T-helper 9 cell (primary cell): Measurements from ENCODE around the gene TMC8.

ENCODE experiments used
- DNase-seq: peaks from one replicate; pipeline ENCODE4 v3.0.0-alpha.2; 2020

The TMC8 gene

DNA sequence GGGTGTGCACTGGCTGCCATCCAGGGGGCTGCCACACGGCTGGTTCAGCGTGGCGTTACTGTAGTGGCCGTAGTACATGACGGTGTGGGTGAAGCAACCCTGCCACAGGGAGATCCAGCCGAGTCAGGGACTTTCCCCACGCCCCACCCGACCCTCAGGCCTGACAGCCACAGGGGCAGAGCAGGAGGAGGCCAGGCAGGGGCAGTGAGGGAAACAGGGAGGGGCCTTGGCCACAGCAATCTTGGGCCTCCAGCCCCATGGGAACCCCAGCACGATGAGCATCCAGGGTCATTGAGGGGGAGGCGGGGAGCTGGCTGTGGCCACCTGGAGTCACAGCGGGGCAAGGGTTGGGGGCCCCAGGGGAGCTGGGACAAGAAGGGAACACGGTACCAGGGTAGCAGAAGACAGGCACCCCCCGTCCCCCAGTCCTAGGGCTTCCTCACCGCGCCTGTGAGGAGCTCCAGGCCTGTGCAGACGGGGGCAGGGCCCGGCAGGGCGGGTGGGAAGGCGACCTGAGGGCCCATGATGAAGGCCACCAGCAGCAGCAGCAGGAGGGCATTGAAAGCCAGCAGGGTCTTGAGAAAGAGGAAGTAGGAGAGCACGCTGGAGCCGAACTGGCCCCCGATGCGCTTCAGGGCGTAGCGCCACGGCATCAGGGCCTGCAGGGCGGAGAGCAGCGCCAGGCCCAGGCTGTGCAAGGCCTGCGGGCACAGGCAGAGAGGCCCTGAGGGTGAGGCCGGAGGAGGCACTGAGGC is 6.3 kb upstream of the TMC8 start:
- DNase-seq = no peak

- DNase-seq = no peak
Observed at GRCh38 chr17:78124836-78125137, 5.8 kb upstream of the TMC8 start.

DNA sequence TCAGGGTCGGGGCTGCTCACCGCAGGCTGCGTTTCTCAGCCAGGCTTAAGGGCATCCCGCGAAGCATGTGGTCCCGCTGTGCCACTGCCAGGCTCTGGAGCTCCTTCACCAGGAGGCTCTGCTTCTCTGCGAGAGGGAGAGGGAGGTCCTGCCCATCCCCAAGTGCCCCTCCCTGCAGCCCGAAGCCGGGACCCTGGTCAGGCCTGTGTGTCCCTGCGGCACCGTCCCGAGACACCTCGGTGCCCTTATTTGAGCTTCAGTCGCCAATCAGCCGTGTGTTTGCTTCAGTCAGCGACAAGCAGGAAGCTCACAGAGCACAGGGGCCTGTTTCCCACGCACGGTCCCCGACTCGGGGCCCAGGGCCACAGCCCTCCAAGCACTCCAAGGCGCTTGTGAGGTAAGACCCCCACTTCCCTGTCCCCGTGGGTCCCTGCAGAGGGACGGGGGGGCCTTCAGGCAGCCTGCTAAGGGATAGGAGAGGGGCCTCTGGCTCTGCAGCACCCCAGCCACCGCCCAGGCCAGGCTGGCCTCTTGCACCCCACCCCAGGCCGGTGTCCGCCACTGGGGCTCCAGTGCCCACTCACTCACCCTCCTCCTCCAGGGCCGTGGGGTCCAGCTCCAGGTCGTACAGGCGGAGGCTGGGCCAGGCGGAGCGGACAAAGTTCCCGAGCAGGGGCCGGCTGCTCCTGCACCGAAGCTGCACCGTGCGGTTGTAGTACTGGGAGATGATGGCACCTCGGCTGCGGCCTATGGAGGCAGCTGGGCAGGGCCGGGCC is 5.2 kb upstream of the TMC8 start:
- DNase-seq = no peak

DNA sequence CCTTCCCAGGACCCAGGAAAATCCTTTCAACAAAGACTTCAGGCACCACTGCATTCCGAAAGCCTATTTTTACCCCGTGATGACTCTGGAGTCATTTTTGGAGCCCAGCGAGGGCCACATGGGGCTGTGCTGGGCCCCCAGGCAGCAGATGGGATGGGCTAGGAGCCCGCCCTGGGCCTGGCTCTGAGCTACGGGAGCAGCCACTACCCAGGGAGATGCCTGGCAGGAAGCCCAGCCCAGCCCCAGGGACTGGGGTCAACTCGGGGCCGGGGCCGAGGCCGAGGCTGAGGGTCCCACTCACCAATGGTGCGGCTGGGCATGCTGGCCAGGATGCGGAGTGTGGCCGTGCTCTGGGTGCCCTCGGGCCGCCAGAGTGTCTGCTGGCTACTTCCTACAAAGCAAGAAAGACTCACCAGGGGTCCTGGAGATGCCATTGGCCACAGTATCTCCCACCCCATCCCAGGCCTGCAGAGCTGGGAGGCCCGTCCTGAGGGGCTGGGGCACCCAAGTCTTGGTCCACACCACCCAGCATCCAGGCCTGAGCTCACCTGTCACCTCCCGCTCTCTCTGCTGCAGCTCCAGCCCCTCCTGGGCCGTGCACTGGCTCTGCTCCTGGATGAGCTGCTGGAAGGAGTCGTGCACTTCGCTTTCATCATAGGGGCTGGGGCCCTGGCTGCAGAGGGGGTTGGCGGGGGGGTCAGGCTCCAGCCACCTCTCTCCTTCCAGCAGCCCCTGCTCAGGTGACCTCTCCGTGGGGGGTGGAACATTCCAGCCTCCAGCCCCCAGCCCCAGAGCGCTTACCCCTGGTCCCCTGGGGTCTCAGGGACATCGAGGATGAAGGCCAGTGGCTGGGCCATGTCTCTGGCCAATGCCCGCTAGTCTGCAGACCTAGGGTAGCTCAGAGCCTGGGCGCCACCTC is 4.3 kb upstream of the TMC8 start:
- DNase-seq = no peak

- no peak for DNase-seq
Observed at GRCh38 chr17:78126895-78127238, 3.7 kb upstream of the TMC8 start.

DNA sequence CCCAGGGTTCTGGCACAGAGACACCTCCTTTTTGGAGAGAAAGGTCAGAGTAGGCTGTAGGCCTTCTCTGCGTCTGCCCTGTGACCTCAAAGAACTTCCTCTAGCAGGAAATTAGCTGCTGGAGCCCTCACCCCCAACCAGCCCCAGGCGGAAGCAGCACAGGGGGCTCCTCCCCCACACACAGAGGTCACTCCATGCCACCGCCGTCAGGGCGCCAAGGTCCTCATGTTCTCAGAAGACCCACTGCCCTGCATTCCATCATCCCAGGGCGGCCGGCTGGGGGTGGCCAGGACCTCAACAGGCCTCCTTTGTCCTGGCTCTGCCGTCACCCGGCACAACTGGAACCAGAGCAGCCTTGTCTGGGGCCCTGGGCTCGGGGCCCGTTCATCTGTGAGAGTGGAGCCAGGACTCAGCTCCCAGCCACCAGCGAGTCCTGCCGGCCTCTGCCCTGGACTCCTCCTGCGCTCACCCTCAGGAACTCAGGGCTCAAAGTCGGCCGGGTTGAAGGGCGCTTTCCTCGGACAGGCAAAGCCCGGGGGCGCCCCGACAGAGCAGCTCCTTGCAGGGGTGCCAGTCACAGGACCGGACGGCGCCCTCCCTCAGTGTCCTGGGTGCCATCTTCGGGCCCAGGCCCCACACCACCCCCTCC is 3.2 kb upstream of the TMC8 start:
- peak; percentile 56 for DNase-seq

GRCh38 chr17:78127888-78128550 is 2.6 kb upstream of the TMC8 start:
- no peak for DNase-seq

DNA sequence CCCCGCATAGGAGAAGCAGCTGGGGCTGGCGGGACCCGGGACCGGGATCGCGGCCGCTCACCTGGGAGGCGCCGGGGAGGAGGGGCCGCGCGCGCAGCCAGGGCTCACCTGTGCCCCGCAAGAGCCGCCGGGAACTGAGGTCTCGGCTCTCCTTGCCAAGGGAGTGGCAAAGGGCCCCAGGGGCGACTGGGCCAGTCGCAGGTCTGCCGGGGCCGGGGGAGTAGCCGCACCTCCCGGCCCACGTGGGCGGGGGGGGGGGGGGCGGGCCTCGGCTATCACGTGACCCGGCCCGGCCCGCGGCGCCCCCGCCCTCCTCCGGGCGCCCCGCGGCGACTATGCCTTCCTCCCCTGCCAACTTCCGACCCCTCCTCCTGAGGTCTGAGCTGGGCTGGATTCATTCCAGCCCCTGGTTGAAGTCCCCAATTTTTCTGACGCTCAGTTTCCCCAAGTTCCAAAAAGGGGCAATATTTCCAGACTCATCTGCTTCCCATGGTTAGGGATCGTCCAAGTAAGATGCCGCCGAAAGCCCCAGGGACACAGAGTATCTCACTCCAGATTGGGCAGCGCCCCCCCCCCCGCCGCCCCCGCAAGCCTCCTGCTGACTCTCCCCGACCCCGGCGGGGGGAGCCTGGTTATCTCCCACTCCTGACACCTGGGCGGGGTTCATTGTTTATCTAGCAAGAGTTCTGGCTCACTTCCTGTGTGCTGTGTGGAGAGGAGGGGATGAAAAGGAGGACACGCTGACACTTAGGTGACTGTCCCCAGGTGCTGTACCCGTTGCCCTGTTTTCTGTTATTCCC is 1.8 kb upstream of the TMC8 start, which contains the start of gene TMC6:
TMC6 (minus strand) TSS at position 205 of the 800 bp plus-strand sequence. CDS start 1,923 bp downstream, outside the sequence.
- peak; percentile 66 for DNase-seq

DNA sequence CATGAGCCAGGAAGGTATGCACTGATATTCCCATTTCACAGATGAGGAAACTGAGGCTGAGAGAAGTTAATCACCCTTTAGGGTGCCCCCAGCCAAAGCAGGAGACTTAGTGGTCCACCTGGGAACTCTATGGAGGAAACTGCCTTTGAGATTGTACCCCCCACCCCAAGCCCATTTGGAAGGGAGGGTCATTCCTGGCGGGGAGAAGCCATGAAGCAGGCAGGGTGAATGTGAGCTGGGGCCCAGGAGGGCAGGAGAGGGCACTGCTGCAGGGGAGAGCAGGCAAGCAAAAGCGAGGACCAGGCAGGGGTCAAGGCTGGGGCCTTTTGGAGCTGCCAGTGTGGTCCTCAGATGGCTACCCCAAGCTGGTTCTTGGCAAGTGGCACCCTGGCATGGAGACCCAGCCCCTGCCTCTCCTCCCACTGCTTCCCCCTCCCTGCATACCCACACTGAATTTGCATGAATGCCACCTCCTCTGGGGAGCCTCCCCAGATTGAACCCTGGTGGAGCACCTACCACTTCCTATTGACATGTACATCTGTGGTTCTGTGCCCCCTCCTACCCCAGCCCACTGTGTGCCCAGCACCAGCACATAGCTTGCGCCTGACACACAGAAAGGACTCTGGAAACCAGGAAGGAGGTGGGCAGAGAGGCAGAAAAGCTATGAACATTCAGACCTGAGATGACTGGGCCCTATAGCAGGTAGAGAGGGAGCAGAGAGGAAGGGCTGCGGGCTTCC is 1.1 kb upstream of the TMC8 start:
- DNase-seq = no peak

- no peak for DNase-seq
Observed at GRCh38 chr17:78130090-78130436, 508 bp upstream of the TMC8 start.

DNA sequence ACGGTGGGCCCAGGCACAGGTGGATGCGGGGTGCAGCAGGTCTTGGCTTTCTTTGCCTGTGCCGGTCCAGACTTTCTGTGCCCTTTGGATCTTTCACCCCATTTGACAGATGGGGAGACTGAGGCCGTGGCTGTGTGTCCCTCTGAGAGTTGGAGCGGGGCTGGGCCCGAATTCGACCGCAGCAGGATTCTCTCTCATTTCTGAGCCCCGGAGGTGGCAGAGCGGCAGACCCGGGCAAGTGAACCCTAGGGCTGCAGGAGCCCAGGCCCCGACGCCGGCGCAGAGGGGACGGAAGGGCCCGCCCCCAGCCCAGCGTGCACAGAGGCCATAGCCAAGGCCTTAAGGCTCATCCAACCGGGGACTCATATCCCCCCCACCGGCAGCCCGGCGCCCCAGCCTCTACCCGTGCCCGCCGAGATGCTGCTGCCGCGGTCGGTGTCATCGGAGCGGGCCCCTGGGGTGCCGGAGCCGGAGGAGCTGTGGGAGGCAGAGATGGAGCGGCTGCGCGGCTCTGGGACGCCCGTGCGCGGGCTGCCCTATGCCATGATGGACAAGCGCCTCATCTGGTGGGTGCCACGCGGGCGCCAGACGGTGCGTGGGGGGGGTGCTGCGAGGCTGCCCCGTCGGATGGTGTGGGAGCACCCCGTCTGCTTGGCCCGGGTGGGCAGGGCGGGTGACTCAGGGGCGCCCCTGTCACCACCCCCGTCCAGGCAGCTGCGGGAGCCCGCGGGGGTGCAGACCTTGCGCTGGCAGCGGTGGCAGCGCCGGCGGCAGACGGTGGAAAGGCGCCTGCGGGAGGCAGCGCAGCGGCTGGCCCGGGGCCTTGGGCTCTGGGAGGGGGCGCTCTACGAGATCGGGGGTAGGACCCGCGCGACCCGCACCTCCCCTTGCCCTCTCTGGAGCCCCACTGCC is 857 bp downstream of the TMC8 start:
- DNase-seq = no peak

GRCh38 chr17:78132084-78132676 is 1.6 kb downstream of the TMC8 start:
- no peak for DNase-seq

GRCh38 chr17:78132767-78133178 is 2.2 kb downstream of the TMC8 start:
- no peak for DNase-seq

DNA sequence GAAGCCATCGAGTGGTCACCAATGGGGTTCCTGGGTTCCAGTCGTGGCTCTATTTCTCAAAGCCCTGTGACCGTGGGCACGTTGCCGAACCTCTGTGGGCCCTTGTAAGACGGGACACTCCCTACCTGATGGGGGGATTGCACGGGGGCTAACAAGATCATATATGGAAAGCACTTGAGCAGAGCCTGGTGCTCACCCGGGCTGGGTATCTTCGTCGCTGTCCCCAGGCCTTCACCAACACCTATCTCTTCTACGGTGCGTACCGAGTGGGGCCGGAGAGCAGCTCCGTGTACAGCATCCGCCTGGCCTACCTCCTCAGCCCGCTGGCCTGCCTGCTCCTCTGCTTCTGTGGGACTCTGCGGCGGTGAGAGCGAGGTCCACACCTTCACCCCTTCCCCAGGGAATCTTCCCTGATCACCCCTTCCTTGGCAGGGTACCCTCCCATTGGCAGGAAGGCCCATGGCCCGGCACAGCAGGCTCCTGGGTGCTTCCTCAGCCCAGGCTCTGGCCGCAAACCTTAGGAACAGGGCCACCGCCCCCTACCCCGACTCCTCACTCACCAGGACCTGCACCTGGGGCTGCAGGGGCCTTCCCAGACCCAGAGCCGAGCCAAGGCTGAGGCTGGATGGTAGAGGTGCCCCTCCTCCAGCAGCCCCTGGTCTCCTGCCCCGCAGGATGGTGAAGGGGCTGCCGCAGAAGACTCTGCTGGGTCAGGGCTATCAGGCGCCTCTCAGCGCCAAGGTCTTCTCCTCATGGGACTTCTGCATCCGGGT is 2.8 kb downstream of the TMC8 start:
- DNase-seq = no peak

- DNase-seq = peak; percentile 70
Observed at GRCh38 chr17:78133971-78134898, 3.7 kb downstream of the TMC8 start.

DNA sequence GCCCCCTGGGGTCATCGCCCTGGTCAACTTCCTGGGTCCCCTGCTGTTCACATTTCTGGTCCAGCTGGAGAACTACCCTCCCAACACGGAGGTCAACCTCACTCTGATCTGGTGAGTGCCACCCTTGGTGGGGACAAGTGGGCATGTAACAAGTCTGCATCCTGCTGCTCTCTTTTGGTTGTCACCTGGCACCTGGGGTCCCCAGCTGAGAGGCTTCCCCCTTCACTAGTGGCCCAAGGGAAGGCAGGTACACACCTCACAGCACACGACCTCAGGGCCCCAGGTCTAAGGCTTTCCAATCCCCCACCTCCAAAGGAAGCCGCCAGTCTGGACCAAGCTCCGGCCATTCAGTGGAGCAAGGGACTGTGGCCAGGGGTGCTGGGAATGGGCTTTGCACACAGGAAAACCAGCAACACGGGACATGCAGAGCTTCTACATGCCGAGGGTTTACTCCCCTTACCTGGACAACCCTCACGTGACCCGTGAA is 4.4 kb downstream of the TMC8 start:
- DNase-seq = no peak

GRCh38 chr17:78135858-78136500 is 5.4 kb downstream of the TMC8 start:
- DNase-seq = no peak
